K562 (cell line): ENCODE measurements around the gene ARAP1. TPM values are rescaled to one million over a fixed set of nuclear protein-coding genes. Genes with fewer than 3 reads are reported as not detected.

Experiments used
- ATAC-seq: fragments of 200-7000 bp; cut with Tn5 transposase; 3 replicates; pipeline ENCODE4 v1.9.1; 2020; ENCODE audit warnings: moderate library complexity
- BruUV-seq: library from RNA; stranded (reverse); fragments of 400-500 nt; replicated peaks from 2 replicates; lab custom pipeline; 2021; lab: Mats Ljungman, UMichigan
- CTCF ChIA-PET: fragments of 300-600 bp; formaldehyde crosslinking; extraction: SDS; loops from one replicate; lab custom pipeline; 2021; ENCODE audit warnings: low intra/inter-chr PET ratio; lab: Yijun Ruan, JAX
- POLR2A ChIA-PET: fragments of 300-600, 350-650 bp; sonication (Branson Sonifier 250); formaldehyde crosslinking; extraction: SDS; loops from one replicate; lab custom pipeline; 2021; ENCODE audit warnings: antibody characterized with exemption, inconsistent platforms; lab: Yijun Ruan, JAX
- DNase-seq, 4 experiments: peaks; one replicate each; pipeline versions ENCODE4 v3.0.0 to v3.0.0-alpha.2; 2011 to 2018; ENCODE audit warnings: low spot score in 3 of 4, mixed read lengths in 3 of 4; ENCODE audit errors: extremely low read depth in 1 of 4
- FAIRE-seq: peaks from 2 replicates; lab custom pipeline; 2011; peaks lifted over from hg19 to GRCh38; lab: Jason Lieb, UNC
- H2AFZ ChIP-seq: 2 replicates; pipeline ENCODE4 v1.6.0; 2011; ENCODE audit warnings: low read depth, low read length, control low read depth, inconsistent platforms
- H3K27ac ChIP-seq: fragments of 200-600 bp; 3 replicates; pipeline ENCODE4 v1.8.0; 2011; ENCODE audit warnings: low read depth, mild to moderate bottlenecking, control low read depth, inconsistent platforms, low read length, moderate library complexity, mixed read lengths; ENCODE audit errors: extremely low read depth
- H3K27me3 ChIP-seq, 2 experiments: fragments of 300-600 bp in 1 of 2; 2 replicates in 1 of 2; 3 replicates in 1 of 2; pipeline versions ENCODE4 v1.6.0 to v1.8.0; 2011; ENCODE audit warnings: inconsistent platforms in 2 of 2, low read length in 2 of 2, mild to moderate bottlenecking in 1 of 2, mixed read lengths in 1 of 2, moderate library complexity in 1 of 2; ENCODE audit not compliant: control insufficient read depth in 2 of 2, insufficient read depth in 2 of 2
- H3K36me3 ChIP-seq: fragments of 300-600 bp; 3 replicates; pipeline ENCODE4 v1.8.0; 2011; ENCODE audit warnings: mild to moderate bottlenecking, low read length, inconsistent platforms; ENCODE audit not compliant: control insufficient read depth, insufficient read depth
- H3K4me1 ChIP-seq, 2 experiments: fragments of 200-600 bp in 1 of 2; replicated peaks in 1 of 2; 2 replicates in 1 of 2; 3 replicates in 1 of 2; pipeline versions ENCODE4 v1.5.1 to v1.8.0; 2011; ENCODE audit warnings: inconsistent platforms in 2 of 2, low read length in 2 of 2, mild to moderate bottlenecking in 1 of 2, mixed read lengths in 1 of 2, moderate library complexity in 1 of 2; ENCODE audit not compliant: control insufficient read depth in 2 of 2, insufficient read depth in 2 of 2
- H3K4me2 ChIP-seq: 2 replicates; pipeline ENCODE4 v1.6.1; 2011; ENCODE audit warnings: low read length, control low read depth, inconsistent platforms, mixed read lengths; ENCODE audit not compliant: insufficient read depth
- H3K4me3 ChIP-seq: fragments of 200-600 bp; sonication (generic), shearing (Covaris generic); 2 replicates; pipeline ENCODE4 v1.5.1; 2016; ENCODE audit warnings: control low read depth, inconsistent platforms
- H3K79me2 ChIP-seq: fragments of 200-600 bp; 3 replicates; pipeline ENCODE4 v1.8.0; 2011; ENCODE audit warnings: low read length, inconsistent platforms; ENCODE audit not compliant: control insufficient read depth, insufficient read depth
- H3K9ac ChIP-seq, 2 experiments: 2 replicates each; pipeline versions ENCODE4 v1.6.0 to v1.6.1; 2011; ENCODE audit warnings: low read depth in 2 of 2, low read length in 2 of 2, control low read depth in 1 of 2, inconsistent platforms in 1 of 2, mild to moderate bottlenecking in 1 of 2, mixed read lengths in 1 of 2; ENCODE audit not compliant: insufficient read depth in 1 of 2
- H3K9me1 ChIP-seq: one replicate; pipeline ENCODE4 v1.6.0; 2011; ENCODE audit warnings: inconsistent platforms, mild to moderate bottlenecking, low read length, moderate library complexity; ENCODE audit not compliant: control insufficient read depth, insufficient read depth
- H3K9me3 ChIP-seq: replicated peaks from 2 replicates; pipeline ENCODE4 v1.5.1; 2011; ENCODE audit warnings: low read depth, low read length, inconsistent platforms; ENCODE audit not compliant: control insufficient read depth, insufficient read depth
- H4K20me1 ChIP-seq: replicated peaks from 2 replicates; pipeline ENCODE4 v1.6.1; 2011; ENCODE audit warnings: low read length, inconsistent platforms, mixed read lengths; ENCODE audit not compliant: control insufficient read depth, insufficient read depth
- ARNT ChIP-seq, 2 experiments: fragments of 450-650 bp; IDR thresholded peaks; 2 replicates each; pipeline ENCODE4 v1.6.1; 2016; ENCODE audit warnings: mild to moderate bottlenecking in 1 of 2
- ETS2 ChIP-seq: IDR thresholded peaks from 2 replicates; pipeline ENCODE4 v1.6.1; 2016; ENCODE audit warnings: borderline replicate concordance, missing genetic modification characterization, mild to moderate bottlenecking, moderate library complexity, missing compliant biosample characterization; ENCODE audit not compliant: poor library complexity, severe bottlenecking
- FIP1L1 ChIP-seq: fragments of 200-400 bp; formaldehyde crosslinking; IDR thresholded peaks from 2 replicates; pipeline ENCODE4 v1.6.1; 2018; ENCODE audit warnings: mild to moderate bottlenecking, low read depth, low read length; ENCODE audit not compliant: poor library complexity, severe bottlenecking
- GTF2F1 ChIP-seq: IDR thresholded peaks from 2 replicates; pipeline ENCODE4 v1.6.1; 2011; ENCODE audit warnings: low read depth, low read length, improper control_type of control experiment
- MAFG ChIP-seq: fragments of 450-650 bp; conservative IDR thresholded peaks from 2 replicates; pipeline ENCODE4 v1.6.1; 2016; ENCODE audit warnings: missing genetic modification characterization, missing compliant biosample characterization
- RAD51 ChIP-seq: fragments of 450-650 bp; IDR thresholded peaks from 2 replicates; pipeline ENCODE4 v1.7.1; 2016; ENCODE audit warnings: low read depth, mild to moderate bottlenecking, borderline replicate concordance
- SMAD2 ChIP-seq: fragments of 150-350 bp; IDR thresholded peaks from 2 replicates; pipeline ENCODE4 v1.6.1; 2014; ENCODE audit warnings: low read depth, mild to moderate bottlenecking, low read length
- SRF ChIP-seq, 2 experiments: fragments of 250-450, 450-650 bp in 1 of 2; sonication (Bioruptor Pico) in 1 of 2; sonication (generic) in 1 of 2; formaldehyde crosslinking; IDR thresholded peaks; 2 replicates each; pipeline versions ENCODE4 v1.5.0 to v1.5.1; 2020 to 2022; ENCODE audit warnings: mild to moderate bottlenecking in 1 of 2, missing genetic modification reagents in 1 of 2
- ZBTB1 ChIP-seq: sonication (generic); formaldehyde crosslinking; IDR thresholded peaks from 2 replicates; pipeline ENCODE4 v1.8.1; 2023; ENCODE audit warnings: missing genetic modification reagents, low read depth, mild to moderate bottlenecking, borderline replicate concordance
- ZNF41 ChIP-seq: fragments of 250-450 bp; sonication (Bioruptor Pico); conservative IDR thresholded peaks from 2 replicates; pipeline ENCODE4 v1.4.0; 2020; ENCODE audit warnings: mild to moderate bottlenecking
- WGBS: fragments of 100-300 bp; shearing (Covaris generic); methylation state at CpG from one replicate; pipeline ENCODE4 v1.1.6; 2016; ENCODE audit warnings: low coverage, mixed read lengths; ENCODE audit not compliant: insufficient coverage; ENCODE audit errors: missing lambda C conversion rate; 5-methylcytosine and 5-hydroxymethylcytosine counted together
- in situ Hi-C: fragments of 300-500 bp; cut with MboI; formaldehyde crosslinking; loops from 4 replicates; pipeline ENCODE4 v1.15.0; 2018; ENCODE audit warnings: inconsistent platforms, mixed read lengths
- intact Hi-C: fragments of 100-400 bp; cut with micrococcal nuclease; formaldehyde crosslinking; loops from 2 replicates; pipeline ENCODE4 v1.14.2; 2022
- polyA plus RNA-seq, 8 experiments: library from polyadenylated mRNA; depleted of rRNA in 4 of 8; stranded (reverse) in 5 of 8; unstranded in 3 of 8; fragments of >200 nt; fragmentation: Nextera tagmentation in 2 of 8; fragmentation: Illumina TruSeq in 1 of 8; extraction: Ambion mirVana in 2 of 8; extraction: Trizol in 1 of 8; gene quantifications; 2 replicates each; pipeline versions ENCODE4 v1.2.1 to v1.2.3, GENCODE V29; 2011 to 2014; ENCODE audit warnings: inconsistent platforms in 1 of 8, missing spikeins in 1 of 8
- total RNA-seq, 7 experiments: library from RNA; depleted of rRNA in 6 of 7; stranded (reverse); fragments of >200 nt in 6 of 7; fragmentation: Illumina TruSeq in 2 of 7; extraction: Trizol in 2 of 7; gene quantifications; 2 replicates each; pipeline versions ENCODE4 v1.2.1 to v1.2.3, GENCODE V29; 2011 to 2021; ENCODE audit warnings: low replicate concordance in 1 of 7
- TF ChIP-seq, protein P1 (sequence below): sonication (generic); formaldehyde crosslinking; IDR thresholded peaks from 2 replicates; pipeline ENCODE4 v1.5.0; 2020; ENCODE audit warnings: missing genetic modification reagents
- TF ChIP-seq, protein P2 (sequence below): sonication (generic); formaldehyde crosslinking; IDR thresholded peaks from 2 replicates; pipeline ENCODE4 v1.9.0; 2022; ENCODE audit warnings: mild to moderate bottlenecking, missing genetic modification reagents

ARAP1 gene
- total and polyA plus RNA-seq, 9 of the 15 experiments (the other 6 are each of a cell fraction or from before 2014, with no cell fraction given), result 0.23 to 67.0 (median 24.6) TPM

DNA sequence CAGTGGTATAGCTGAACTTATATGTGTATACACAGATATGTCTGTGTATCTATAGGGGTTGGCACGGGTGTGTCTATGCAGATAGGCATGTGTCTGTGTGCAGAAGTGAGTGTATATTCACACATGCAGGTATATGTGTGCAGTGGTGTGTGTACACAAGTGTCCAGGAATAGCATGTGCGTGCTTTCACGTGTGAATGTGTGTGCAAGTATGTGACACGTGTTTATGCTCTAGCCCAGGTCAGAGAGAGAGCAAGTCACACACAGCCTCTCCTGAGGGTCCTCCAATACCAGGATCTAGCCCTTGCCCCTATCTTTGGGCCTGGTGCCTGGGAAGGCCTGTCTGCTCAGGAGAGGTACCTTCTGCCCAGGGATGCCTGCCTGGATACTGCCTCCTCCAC, 104.3 kb downstream of the ARAP1 start (continued):
- TF ChIP-seq SMAD2 (no peak), SRF (CRISPR knock-in tag; IDR thresholded peaks at IDR 0.05) (no peak), ZBTB1 (CRISPR knock-in tag) (no peak)
- TF ChIP-seq, all 486 proteins: peak for 0

DNA sequence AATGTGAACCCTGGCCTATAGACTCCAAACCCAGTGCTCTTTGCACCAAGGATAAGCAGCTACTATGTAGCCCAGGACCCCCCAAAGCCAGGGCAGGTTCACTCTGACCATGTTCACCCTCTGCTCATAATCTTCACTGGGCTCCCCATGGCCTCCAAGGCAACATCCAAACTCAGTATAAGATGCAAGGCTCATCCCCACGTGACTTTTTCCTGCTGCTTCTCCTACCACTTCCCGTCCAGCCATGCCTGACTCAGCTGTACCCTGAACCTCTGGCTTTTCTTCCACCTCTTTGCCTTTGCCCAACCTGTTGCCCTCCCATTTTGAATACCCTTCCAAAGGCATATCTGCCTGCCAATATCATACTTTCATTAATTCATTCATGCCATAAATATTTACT, 105.7 kb downstream of the ARAP1 start:
- no peak for FAIRE-seq
- CTCF ChIA-PET, result no interaction called here
- Histone ChIP-seq H3K9me1 (no peaks in the 10 kb centered on the region), H4K20me1 (no peaks in the 10 kb centered on the region), H2AFZ (no peak overlapping the region), H3K4me3 (no peak overlapping the region), H3K4me2 (no peak overlapping the region), H3K9me3 (no peaks in the 10 kb centered on the region), H3K27me3 (peaks cover 5 to 15% of the 10 kb centered on the region in 2 experiments; a peak in 4 of 5 replicates), H3K36me3 (no peaks in the 10 kb centered on the region), H3K27ac (no peak overlapping the region), H3K4me1 (peaks cover 0 to 20% of the 10 kb centered on the region in 2 experiments; a peak in 3 of 5 replicates), H3K9ac (no peak overlapping the region), H3K79me2 (no peaks in the 10 kb centered on the region)
- no peak for ATAC-seq
- DNase-seq, result no peak
- in situ Hi-C loops, result loop anchor here (5.0 kb wide), 1 partner anchor 49 kb away; no protein-coding TSS in a partner anchor
- no TSS peak for BruUV-seq
- intact Hi-C loops, result no loop called here
- WGBS, result 4% methylated on average over 2 of the region's 2 CpGs
- POLR2A ChIA-PET, result interaction anchor here (0.6 to 1.4 kb wide), 3 partner anchors 10 to 17 kb away, joined by 3 read pairs; no protein-coding TSS in a partner anchor
- TF ChIP-seq SRF (CRISPR knock-in tag; IDR thresholded peaks at IDR 0.05) (no peak), ARNT (IDR thresholded peaks at IDR 0.05) (no peak), MAFG (tag) (no peak), RAD51 (peak; percentile 34; the same call in 1 of the 2 replicates), GTF2F1 (no peak), ZNF41 (CRISPR knock-in tag) (no peak), ETS2 (tag) (no peak), FIP1L1 (no peak)
- TF ChIP-seq, protein P1, sequence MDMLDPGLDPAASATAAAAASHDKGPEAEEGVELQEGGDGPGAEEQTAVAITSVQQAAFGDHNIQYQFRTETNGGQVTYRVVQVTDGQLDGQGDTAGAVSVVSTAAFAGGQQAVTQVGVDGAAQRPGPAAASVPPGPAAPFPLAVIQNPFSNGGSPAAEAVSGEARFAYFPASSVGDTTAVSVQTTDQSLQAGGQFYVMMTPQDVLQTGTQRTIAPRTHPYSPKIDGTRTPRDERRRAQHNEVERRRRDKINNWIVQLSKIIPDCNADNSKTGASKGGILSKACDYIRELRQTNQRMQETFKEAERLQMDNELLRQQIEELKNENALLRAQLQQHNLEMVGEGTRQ (CRISPR knock-in tag), result peak; percentile 44
- TF ChIP-seq, protein P2, sequence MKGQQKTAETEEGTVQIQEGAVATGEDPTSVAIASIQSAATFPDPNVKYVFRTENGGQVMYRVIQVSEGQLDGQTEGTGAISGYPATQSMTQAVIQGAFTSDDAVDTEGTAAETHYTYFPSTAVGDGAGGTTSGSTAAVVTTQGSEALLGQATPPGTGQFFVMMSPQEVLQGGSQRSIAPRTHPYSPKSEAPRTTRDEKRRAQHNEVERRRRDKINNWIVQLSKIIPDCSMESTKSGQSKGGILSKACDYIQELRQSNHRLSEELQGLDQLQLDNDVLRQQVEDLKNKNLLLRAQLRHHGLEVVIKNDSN (CRISPR knock-in tag), result peak; percentile 64
